Measurements from ENCODE around the gene ADCY3. TPM values are rescaled to one million over a fixed set of nuclear protein-coding genes. Genes with fewer than 3 reads are reported as not detected.

ADCY3 gene
- total RNA-seq, 1 donor from 2014 or later = 24.5 TPM

DNA sequence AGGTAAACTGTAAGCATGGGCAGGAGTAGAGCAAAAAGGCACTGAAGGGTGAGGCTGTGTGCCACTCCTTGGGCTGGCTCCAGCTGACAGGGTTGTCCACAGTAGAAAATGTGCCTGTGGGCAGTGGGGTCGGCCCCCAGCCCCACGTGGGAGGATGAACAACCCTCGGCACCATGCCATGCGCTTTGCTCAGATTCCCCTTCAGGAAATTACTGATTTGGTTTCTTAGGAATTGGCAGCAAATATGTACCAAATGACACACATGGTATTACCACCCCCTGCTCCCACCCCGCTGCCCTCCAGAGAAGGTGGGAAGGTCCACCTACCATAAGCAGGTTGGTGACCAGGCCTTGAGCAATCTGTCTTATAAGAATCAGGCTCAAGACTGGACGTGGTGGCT lies 13.6 kb downstream of the ADCY3 start:
- DNase-seq (ENCODE audit: low read depth in 2 of 2) = no peak

DNA sequence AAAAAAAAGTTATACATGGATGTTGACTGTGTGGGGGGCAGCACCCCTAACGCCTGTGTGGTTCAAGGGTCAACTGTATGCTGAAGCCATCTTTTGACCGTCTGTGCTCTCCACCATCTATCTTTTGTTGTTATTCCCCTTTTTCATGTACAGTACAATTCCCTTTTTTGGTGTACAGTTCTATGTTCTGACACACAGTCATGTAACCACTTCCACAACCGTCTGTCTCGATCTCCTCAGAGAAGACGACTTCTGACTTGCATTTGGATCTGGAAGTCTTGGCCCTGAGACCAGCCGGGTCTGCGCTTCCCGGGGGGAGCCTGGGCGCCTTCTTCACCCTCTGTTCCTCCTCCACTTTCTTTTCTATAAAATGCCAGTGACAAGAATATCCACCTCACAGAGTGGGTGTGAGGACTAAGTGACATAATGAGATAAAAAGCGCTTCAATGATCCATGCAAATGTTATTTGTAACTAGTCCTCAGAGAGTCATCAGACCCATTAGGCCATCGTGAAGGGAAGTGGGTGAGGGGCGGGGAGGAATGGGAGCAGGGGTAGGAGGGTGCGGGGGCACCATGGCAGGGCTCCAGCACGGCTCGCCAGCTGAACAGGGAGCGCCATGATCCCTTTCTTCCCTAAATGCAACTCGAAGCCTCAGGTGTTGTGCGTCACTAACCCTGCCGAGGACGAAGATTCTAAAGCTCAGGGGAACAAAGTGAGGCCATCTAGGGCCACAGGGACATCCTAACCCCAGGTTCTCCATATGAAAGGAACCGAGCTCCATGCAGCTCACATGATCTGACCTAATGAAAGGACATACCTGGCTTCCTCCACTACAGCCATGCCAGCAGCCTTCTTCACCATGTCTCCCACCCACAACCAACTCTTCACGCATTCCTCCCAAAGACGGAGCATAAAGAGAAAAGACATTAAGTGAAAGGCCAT lies 16.6 kb downstream of the ADCY3 start:
- DNase-seq (ENCODE audit: low read depth in 2 of 2) = no peak

DNA sequence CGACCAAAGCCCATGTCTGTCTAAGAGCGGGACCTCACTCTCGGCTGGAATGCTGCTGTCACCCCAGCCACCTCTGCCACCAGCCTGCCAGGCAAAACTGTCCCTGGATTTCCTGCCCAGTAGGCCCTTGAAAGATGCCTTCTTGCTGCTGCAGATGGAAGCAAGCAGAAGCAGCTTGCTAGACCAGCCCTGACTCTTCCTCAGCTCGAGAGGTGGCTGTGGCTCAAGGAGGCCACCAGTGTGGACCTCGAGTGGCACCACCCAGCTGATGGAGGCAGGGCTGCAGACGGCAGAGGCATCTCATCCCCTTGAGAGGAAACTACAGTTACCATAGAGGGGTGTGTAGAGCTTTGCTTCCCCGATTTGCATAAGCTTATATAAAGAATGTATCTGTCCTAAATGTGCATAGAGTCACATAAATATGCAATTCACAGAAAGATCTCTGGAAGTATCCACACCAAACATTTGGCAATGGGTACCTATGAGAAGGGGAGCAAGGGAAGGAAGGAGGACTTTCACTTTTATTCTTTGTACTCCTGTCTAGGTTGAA lies 20.6 kb downstream of the ADCY3 start:
- DNase-seq (ENCODE audit: low read depth in 2 of 2) = no peak

DNA sequence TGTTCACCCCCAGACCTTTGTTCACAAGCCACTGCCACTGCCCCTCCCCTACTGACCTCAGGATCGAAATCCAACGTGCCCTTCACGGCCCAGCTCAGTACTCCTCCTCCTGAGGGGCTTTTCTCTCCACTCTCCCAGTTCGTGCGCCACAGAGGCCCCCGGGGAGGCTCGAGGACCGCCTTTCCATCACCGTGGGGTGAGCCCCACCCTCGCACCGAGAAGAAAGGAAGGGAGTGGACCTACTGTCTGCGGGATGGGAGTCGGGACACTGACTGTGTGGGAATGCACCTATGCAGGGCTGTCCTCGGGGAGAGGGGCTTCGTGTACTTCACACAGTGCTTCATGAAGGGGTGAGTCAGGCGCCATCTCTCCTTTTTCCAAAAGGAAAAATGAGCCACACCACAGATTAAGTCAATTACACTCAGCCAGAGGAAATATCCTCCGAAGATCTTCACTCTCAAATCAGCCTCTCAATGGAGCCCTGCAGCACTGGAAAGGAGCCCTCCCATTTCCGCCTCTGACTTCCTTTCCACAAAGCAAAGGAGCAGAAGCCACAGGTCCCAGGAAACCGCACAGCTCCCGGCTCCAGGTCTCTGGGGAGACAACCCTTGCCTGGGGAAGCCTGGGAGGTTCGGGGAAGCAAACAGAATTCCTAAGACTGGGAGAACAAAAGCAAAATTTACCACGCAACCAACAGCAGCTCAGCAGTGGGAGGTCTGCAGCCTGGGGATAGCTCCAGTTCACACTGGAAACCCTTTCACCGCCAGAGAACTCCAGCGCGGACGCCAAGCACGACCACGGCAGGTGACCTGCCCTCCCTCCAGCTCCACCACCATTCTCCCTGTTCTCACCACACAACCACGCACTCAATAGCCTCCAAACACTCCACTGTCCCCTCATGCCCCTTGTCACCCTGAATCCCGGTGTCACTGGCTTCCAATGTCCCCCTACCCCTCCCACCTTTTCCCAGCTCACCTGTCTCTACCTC lies 21.6 kb downstream of the ADCY3 start:
- DNase-seq (ENCODE audit: low read depth in 2 of 2) = no peak

DNA sequence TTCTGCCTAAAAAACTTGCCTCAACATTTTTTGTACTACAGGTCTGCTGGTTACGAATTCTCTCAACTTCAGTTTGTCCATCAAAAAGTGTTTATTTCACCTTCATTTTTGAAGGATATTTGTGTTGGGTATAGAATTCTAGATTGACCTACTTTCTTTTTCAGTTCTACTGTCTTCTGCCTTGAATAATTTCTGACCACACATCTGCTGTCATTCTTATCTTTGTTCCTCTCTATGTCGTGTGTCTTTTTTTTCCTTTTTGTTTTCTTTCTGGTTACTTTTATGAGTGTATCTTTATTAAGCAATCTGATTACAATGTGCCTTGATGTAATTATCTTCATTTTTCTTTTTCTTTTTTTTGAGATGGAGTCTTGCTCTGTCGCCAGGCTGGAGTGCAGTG lies 25.3 kb downstream of the ADCY3 start:
- DNase-seq (ENCODE audit: low read depth in 2 of 2) = no peak

DNA sequence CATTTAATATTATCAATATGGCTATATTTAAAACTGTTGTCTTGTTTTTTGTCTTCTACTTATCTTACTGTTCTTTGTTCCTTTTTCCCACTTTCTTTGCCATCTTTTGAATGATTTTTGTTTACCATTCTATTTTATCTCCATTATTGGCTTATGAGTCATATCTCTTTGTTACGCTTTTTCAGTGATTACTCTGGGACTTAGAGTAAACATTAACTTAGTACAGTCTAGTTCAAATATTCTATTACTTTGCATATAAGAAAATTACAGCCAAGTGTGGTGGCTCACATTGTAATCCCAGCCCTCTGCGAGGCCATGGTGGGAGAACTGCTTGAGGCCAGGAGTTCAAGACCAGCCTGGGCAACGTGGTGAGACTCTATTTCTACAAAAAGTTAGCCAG lies 26.1 kb downstream of the ADCY3 start:
- no peak for DNase-seq (ENCODE audit: low read depth in 2 of 2)

DNA sequence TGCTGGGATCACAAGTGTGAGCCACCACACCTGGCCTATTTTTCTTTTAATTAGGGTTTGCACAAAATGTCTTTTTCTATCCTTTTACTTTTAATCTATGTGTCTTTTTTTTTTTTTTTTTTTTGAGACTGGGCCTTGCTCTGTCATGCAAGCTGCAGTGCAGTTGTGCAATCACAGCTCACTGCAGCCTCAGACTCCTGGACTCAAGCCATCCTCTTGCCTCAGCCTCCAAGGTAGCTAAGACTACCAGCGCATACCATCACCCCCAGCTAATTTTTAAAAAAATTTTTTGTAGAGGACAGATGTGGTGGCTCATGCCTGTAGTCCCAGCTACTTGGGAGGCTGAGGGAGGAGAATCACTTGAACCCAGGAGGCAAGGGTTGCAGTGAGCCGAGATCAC lies 27.1 kb downstream of the ADCY3 start:
- no peak for DNase-seq (ENCODE audit: low read depth in 2 of 2)

DNA sequence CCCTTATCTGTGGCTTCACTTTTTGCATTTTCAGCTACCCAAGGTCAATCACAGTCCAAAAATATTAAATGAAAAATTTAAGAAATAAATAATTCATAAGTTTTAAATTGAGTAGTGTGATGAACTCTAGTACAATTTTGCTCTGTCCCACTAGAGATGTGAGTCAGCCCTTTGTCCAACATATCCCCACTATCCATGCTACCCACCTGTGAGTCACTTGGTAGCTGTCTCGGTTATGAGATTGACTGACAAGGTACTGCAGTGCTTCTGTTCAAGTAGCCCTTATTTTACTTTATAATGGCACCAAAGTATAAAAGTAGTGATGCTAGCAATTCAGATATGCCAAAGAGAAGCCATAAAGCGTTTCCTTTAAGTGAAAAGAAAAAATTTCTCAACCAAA lies 28.8 kb downstream of the ADCY3 start:
- no peak for DNase-seq (ENCODE audit: low read depth in 2 of 2)

DNA sequence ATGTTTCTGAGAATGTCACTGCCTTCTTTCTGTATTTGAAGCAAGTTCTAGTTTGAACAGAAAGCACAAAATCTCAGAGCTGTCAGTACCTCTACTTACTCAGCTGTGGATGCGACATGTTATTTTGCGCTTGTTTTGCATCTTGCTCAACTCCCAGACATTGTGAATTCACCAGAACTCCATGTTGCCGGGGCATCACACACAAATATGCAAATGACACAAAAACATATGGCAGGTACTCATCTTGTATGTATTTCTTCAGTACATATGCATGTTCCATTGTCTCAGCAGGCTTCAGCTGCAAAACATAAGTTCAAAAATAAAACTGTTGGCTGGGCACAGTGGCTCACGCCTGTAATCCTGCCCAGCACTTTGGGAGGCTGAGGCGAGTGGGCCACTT lies 30.8 kb downstream of the ADCY3 start:
- no peak for DNase-seq (ENCODE audit: low read depth in 2 of 2)

DNA sequence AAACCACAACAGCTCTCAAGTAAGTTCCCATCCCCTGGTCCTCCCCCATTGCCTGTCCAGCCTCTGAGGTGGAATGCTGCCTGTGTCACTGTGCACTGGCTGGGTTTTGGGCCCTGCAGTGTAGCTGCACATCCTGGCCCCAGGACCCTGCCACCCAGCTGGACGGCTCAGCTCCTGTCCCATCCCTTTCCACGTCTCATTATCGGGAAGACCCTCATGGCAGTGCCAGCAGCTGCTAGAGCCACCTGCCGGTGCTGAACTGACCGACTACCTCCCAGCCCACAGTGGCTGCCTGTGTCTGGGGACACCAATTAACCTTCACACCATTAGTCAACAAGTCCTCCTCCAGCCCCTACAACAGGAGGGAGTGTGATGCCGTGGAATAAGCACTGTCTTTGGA lies 31.9 kb downstream of the ADCY3 start:
- no peak for DNase-seq (ENCODE audit: low read depth in 2 of 2)

DNA sequence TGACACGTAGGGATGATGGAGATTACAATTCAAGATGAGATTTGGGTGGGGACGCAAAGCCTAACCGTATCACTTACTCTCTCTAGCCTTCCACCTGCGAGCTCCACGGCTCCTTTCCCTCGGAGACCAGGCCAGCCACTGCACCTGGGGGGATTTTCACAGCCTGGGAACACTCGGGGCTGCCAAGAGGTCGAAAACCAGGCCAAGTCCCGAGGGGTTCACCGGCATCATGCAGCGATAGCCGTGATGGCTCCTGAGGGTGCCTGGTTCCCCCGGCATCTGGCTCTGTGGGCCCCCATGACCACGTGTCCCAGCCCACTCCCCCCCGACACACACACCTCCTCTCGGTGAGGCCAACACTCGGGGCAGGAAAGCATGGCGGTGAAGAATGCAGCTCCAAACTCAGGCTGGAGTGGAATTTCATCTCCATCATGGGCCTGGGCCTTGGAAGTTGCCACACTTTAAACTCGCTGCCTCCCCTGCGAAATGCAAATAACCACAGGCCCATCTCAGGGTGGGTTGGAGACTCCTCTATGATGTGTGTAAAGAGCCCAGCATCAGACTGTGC lies 32.6 kb downstream of the ADCY3 start:
- DNase-seq (ENCODE audit: low read depth in 2 of 2) = no peak

DNA sequence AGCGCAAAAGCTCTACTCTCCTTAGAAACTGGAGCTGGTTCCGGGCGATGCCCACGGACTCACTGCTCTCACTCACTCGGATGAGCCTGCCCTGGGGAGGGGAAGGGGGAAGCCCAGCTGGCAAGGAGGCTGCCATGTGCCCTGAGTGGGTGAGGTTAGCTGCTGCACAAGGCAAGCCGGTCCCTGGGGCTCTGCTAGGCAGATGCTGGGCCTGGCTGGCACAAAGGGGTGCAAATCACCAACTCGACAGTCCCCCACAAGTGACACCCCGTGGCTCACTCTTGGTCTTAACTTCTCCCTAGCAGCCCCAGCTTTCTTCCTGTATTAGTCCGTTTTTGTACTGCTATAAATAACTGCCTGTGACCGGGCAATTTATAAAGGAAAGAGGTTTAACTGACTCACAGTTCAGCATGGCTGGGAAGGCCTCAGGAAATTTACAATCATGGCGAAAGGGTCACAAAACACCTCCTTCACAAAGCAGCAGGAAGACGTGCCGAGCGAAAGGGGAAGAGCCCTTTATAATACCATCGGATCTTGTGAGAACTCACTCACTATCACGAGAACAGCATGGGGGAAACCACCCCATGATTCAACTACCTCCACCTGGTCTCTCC lies 33.2 kb downstream of the ADCY3 start:
- peak in 1 of 2 donors; percentile 91 for DNase-seq (ENCODE audit: low read depth in 2 of 2)

DNA sequence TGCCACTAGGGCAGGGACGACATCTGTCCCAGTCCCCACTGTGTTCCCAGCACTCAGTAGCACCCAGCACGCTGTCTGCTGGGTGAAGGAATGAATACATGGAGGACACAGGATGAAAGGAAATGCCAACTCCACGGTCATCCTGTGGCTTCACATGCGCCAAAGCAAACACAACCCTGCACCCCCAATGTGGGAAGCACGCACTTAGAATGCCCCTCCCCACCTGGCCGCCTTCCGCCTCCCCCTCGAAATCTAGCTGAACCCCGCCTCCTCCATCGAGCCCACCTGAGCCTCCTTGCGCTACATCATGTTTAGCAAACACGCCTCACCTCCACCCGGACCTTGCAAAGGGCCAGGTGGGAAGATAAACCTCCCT lies 33.9 kb downstream of the ADCY3 start:
- DNase-seq (ENCODE audit: low read depth in 2 of 2) = peak; percentile 7 to 65

DNA sequence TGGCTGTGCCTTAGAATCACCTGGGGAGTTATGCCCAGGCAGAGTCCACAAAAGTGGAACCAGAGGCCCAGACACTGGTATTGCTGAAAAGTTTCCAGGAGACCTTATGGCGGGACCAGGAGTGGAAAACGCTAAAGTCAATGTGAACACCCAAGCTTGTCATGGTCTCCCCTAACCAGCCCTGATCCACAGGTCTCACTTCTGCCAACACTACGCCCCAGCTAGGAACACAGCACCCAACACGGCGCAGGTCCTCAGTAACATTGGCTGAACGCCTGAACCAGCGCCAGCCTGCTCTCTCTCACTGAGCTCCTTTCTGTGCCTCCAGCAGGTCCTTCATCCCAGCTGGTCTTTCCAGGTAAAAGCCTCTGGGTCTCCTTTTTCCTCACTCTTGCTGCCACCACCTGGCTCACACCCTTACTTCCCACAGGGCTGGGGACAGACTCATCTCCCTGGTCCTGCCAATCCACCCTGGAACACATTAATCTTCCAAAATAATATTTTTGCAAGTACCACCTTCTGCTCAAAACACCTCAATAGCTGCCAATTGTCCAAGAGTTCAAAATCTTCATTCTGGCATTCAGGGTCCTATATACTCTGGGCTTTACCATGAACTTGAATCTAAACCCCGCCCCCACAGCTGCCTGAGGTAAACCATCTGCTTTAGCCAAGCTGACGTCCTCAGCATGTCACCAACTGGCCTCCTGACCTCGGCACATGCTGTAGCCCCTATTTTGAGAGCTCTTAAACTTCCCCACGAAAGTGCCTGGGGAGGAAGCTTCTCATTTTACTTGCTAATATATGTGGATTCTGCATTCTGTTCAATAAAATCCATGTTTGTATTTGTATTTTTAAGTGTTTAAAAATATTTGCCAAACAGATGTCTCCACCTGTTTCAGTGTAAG lies 34.6 kb downstream of the ADCY3 start:
- DNase-seq (ENCODE audit: low read depth in 2 of 2) = no peak

DNA sequence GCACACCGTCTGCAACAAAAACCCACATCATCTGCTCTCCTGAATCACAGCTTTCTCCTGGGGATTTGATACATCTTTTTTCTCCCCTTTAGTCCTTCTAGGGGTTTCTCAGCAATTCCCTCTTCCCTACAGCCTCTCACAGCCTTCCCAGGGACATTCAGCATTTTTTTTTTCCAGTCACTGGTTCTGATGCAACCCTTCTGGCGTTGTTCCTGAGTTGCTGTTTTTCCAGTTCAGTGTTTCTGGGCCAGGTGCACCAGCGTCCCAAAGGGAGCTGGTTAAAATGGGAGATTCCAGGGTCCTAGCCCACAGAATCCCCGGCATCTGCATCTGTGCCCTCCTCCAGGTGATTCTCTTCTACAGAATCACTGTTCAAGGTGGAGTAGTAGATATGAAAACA lies 36.1 kb downstream of the ADCY3 start:
- peak in 1 of 2 donors; percentile 16 for DNase-seq (ENCODE audit: low read depth in 2 of 2)

DNA sequence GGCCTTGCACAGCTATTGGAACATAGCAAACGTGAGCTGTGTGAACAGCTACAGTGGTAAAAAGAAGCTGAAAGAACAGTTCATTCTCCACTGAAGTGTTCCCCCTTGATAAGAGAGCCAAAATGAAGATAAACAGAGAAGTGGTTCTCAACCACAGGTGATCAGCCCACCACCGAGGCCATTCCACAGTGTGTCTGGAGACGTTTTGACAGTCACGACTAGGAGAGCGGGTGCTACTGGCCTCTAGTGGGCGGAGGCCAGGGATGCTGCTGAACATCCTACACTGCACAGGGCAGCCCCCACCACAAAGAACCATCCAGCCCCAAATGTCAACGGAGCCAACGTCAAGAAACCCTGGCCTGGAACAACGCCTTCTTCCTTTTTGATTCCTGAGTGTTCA lies 38.4 kb downstream of the ADCY3 start:
- no peak for DNase-seq (ENCODE audit: low read depth in 2 of 2)

DNA sequence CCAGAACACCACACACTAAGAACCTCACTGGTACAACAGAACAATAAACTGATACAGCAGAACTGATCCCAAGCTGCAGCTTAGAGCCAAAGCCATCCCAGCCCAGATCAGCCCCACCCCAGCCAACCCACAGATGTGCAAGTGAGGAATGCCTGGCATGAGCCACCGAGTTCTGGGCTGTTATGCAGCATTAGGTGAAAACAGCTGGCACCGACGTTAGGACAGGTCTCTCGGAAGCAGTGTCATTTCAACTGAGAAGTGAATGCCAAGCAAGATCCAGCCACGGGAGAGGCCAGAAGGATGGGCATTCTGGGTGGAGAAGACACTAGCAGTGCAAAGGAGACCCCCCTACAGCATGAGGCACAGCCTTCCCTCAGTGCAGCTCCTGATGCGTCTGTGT lies 38.9 kb downstream of the ADCY3 start:
- no peak for DNase-seq (ENCODE audit: low read depth in 2 of 2)

DNA sequence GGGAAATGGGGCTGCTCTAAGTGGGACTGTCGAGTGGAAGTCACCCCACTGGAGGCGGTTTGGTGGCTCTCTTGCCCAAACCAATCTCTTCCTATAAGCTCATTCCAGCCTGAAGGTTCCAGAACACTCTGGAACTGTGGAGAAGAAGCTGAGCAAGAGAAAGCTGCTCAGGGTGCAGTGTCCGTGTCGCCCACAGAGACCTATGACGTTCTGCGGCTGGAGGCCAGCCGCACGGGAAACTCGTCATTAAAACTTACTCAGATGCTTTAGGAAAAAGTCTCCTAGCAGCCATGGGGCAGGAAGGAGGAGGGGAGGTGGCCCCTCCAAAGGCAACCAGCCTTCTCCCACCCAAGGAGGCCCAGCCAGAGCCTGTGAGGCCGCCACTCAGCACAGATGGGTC lies 41.7 kb downstream of the ADCY3 start:
- DNase-seq (ENCODE audit: low read depth in 2 of 2) = no peak

DNA sequence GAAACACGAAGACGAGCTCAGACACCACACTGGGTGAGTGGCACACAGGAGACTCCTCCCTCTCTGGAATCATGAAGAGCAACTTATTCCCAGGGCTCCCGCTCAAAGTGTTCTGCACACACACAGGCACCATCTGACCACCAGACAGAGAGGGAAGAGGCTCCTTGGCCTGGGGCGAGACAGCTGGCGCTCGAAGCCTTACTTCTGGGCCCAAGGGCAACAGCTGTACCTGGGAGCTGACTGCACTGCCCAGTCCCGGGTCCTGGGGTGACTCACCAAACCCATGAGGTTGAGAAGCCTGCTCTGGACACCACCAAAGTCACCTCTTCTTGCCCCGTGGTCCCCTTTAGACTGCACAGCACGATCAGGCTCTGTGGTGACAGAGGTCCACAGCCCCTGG lies 42.4 kb downstream of the ADCY3 start:
- no peak for DNase-seq (ENCODE audit: low read depth in 2 of 2)

DNA sequence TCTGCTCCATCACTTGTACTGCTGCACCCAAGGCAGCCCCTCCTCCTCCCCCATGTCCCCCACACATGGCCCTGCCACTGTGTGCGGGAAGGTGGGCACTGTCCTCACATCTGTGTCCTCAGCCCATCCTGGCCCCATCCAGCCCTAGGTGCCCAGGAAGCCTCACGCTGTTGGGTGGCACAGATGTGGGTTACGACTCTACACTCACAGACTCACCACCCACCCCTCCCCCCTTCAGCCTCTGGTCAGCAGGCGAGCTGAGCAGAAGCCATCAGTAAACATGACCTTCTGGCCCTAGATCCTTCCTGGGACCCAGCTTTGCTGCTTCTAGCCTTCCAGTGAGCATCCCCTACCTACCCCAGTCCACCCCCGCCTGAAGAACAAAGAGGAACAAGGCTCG lies 43.0 kb downstream of the ADCY3 start:
- no peak for DNase-seq (ENCODE audit: low read depth in 2 of 2)

Data from dermis microvascular lymphatic vessel endothelial cell (primary cell).